ENCODE results near the gene ATP11A. TPM values are rescaled to one million over a fixed set of nuclear protein-coding genes. Genes with fewer than 3 reads are reported as not detected.

The ATP11A gene
- 4.7 and 6.1 TPM in 2 replicates for total RNA-seq

DNA sequence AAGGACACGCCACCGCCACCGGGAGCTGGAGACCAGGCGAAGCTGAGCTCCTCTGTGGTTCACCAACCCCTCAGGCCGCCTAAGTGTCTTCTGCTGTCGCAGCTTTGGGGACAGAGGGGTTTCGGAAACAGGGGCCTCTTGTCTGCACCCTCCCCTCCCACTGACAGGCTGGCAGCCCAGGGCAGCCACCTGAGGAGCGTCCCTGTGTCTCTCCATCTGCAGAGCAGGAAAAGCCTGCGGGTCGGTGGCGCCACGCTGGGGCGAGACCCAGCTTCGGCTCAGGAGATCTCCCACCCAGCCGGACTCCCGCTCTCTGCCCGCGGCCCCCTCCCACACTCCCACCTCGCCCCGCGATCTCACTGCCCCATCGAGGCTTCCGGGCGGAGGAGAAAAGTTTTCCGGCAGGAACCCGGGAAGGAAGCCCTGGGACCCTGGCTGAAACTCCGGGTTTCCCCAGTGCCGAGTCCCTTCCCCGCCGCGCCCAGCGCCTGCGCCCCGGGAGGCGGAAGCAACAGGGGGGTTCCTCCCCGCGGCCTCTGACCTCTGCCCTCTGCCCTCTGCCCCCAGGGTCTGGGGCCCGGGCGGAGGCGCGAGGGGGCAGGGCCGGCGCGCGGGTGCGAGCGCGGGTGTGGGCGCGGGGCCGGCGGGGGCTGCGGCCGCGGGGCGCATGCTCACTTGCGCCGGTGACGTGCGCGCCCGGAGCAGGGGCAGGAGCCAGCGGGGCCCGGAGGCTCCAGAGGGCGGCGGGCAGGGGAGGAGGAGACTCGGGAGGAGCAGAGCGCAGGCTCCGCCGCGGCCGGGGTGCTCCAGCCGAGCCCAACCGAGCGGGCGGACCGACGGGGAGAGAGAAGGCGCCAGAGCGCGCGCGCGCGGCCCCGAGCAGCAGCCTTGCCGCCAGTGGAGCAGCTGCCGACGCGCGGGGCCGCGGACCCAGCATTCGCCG is at the start of gene ATP11A:
Gene ATP11A (plus strand): TSS at position 736 of the 943 bp plus-strand sequence. CDS start 379 bp downstream, outside the sequence.
- Histone ChIP-seq H3K36me3 (ENCODE audit: control insufficient read depth, insufficient read depth, low read length) (no peaks in the 10 kb centered on the region), H3K27me3 (ENCODE audit: control insufficient read depth, insufficient read depth, low read length) (no peaks in the 10 kb centered on the region), H3K4me3 (ENCODE audit: low read depth, low read length) (peak within 1 kb of the TSS; percentile 64)
- peak; percentile 70 for DNase-seq (ENCODE audit: low read depth)
- TF ChIP-seq, protein P1, sequence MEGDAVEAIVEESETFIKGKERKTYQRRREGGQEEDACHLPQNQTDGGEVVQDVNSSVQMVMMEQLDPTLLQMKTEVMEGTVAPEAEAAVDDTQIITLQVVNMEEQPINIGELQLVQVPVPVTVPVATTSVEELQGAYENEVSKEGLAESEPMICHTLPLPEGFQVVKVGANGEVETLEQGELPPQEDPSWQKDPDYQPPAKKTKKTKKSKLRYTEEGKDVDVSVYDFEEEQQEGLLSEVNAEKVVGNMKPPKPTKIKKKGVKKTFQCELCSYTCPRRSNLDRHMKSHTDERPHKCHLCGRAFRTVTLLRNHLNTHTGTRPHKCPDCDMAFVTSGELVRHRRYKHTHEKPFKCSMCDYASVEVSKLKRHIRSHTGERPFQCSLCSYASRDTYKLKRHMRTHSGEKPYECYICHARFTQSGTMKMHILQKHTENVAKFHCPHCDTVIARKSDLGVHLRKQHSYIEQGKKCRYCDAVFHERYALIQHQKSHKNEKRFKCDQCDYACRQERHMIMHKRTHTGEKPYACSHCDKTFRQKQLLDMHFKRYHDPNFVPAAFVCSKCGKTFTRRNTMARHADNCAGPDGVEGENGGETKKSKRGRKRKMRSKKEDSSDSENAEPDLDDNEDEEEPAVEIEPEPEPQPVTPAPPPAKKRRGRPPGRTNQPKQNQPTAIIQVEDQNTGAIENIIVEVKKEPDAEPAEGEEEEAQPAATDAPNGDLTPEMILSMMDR (IDR thresholded peaks at IDR 0.05; ENCODE audit: insufficient read depth, low read length, severe bottlenecking) = no peak
- FAIRE-seq = no peak

DNA sequence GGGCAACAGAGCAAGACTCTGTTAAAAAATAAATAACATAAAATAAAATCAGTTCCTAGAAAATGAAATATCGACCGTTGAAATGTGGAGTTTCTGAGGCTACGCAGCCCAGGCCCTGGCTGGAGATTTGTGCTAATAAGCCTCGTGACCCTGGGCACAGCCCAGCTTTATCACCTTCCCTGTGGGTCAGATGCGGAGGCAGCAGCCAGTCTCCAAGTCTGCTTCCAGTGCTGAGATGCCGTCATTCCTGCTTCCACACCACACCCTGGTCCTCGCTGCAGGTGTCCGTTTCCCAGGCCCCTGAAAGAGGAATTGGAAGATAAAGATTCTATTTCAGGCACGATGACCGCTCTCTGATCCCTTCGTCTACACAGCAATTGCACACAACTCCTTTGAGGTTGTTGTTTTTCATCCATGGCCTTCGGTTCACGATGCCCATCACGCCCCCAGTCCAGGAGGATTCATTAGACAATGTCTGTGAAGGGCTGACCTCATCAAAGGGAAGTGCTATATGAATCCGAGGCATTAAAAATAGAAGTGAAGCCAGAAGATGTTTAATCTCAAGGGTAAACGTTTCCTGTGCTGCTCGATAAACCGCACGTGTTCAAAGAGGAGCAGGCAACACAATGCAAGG is 48.3 kb upstream of the ATP11A start:
- FAIRE-seq (no peak), DNase-seq (ENCODE audit: low read depth) (no peak)
- H3K4me3 ChIP-seq (ENCODE audit: low read depth, low read length) = no peak overlapping the region
- H3K36me3 ChIP-seq (ENCODE audit: control insufficient read depth, insufficient read depth, low read length) = no peaks in the 10 kb centered on the region
- peaks cover 3% of the 10 kb centered on the region for H3K27me3 ChIP-seq (ENCODE audit: control insufficient read depth, insufficient read depth, low read length)
- TF ChIP-seq, protein P1 (IDR thresholded peaks at IDR 0.05; ENCODE audit: insufficient read depth, low read length, severe bottlenecking) = no peak

DNA sequence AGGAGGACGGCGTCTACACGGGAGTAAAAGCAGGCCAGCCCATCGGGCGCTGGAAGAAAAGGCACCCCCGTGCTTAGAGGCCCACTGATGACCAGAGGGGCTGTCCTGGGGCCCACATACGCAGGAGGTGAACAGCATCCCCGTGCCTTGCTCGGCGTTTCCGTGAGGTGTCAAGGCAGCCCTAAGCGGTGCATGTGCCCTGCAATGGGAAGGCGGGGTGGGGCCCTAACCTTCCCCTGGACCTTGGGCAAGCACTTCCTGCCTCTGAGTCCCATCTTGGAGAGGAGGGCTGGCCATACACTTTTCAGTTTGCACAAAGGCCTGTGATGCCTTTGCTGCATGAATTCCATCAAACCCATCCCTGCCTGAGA is 47.8 kb upstream of the ATP11A start:
- TF ChIP-seq, protein P1 (IDR thresholded peaks at IDR 0.05; ENCODE audit: insufficient read depth, low read length, severe bottlenecking) = no peak
- DNase-seq (ENCODE audit: low read depth) (no peak), FAIRE-seq (no peak)
- Histone ChIP-seq H3K36me3 (ENCODE audit: control insufficient read depth, insufficient read depth, low read length) (no peaks in the 10 kb centered on the region), H3K27me3 (ENCODE audit: control insufficient read depth, insufficient read depth, low read length) (peaks cover 3% of the 10 kb centered on the region), H3K4me3 (ENCODE audit: low read depth, low read length) (no peak overlapping the region)

DNA sequence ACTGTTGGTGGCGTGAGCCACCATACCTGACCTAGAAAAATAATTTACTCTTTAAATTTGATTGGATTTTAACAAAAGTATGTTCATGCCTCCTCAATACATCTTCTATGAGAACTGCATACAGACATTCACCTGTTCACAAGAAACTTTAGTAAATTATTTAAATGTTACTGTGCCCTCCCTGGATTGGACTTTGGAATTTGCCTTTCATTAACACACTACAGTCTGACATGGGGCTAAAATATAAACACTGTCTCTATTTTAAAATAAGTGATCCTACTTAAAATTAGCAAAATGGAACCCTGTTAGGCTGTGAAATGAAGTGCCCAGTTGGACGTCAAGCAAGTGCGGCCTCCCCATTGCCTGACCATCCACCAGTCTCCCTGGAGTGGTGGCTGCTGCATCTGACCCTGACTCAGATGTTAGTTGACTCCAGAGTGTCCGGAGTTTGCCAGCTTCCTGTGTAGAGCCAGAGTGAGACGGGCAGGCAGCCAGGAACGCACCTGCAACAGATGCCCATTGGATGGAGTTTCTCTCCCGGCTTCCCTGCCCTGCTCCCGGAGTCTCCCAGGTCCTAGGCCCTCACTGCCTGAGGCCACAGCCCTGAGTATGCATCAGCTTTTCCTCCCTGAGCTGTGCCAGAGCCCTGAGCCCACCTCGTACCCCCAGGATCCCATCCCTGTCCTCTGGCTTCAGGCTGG is 45.9 kb upstream of the ATP11A start:
- Histone ChIP-seq H3K27me3 (ENCODE audit: control insufficient read depth, insufficient read depth, low read length) (peaks cover 3% of the 10 kb centered on the region), H3K4me3 (ENCODE audit: low read depth, low read length) (no peak overlapping the region), H3K36me3 (ENCODE audit: control insufficient read depth, insufficient read depth, low read length) (no peaks in the 10 kb centered on the region)
- DNase-seq (ENCODE audit: low read depth) = no peak
- FAIRE-seq = no peak
- TF ChIP-seq, protein P1 (IDR thresholded peaks at IDR 0.05; ENCODE audit: insufficient read depth, low read length, severe bottlenecking) = no peak

DNA sequence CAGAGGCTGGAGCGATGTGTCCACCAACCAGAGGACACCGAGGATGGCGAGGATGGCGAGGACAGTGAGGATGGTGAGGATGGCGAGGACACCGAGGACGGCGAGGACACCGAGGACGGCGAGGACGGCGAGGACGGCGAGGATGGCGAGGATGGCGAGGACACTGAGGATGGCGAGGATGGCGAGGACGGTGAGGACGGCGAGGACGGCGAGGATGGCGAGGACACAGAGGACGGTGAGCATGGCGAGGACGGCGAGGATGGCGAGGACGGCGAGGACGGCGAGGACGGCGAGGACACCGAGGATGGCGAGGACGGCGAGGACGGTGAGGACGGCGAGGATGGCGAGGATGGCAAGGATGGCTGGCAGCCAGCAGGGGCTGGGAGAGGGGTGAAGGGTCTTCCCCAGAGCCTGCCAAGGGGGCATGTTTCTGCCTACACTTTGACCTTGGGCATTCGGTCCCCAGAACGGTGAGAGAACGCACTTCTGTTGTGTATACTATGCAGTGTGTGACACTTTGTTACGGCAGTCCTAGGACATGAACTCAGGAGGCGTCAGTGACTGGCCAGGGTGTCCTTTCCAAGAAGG is 44.4 kb upstream of the ATP11A start:
- Histone ChIP-seq H3K36me3 (ENCODE audit: control insufficient read depth, insufficient read depth, low read length) (no peaks in the 10 kb centered on the region), H3K4me3 (ENCODE audit: low read depth, low read length) (no peak overlapping the region), H3K27me3 (ENCODE audit: control insufficient read depth, insufficient read depth, low read length) (peaks cover 1% of the 10 kb centered on the region)
- no peak for DNase-seq (ENCODE audit: low read depth)
- TF ChIP-seq, protein P1 (IDR thresholded peaks at IDR 0.05; ENCODE audit: insufficient read depth, low read length, severe bottlenecking) = no peak
- FAIRE-seq = no peak
